UCSD-AML1 (cell line): ENCODE measurements around the gene ARHGAP8.

Experiments
- DNase-seq: peaks from one replicate; lab custom pipeline; 2025; ENCODE audit not compliant: unreplicated experiment; lab: John Stamatoyannopoulos, UW

Gene ARHGAP8

DNA sequence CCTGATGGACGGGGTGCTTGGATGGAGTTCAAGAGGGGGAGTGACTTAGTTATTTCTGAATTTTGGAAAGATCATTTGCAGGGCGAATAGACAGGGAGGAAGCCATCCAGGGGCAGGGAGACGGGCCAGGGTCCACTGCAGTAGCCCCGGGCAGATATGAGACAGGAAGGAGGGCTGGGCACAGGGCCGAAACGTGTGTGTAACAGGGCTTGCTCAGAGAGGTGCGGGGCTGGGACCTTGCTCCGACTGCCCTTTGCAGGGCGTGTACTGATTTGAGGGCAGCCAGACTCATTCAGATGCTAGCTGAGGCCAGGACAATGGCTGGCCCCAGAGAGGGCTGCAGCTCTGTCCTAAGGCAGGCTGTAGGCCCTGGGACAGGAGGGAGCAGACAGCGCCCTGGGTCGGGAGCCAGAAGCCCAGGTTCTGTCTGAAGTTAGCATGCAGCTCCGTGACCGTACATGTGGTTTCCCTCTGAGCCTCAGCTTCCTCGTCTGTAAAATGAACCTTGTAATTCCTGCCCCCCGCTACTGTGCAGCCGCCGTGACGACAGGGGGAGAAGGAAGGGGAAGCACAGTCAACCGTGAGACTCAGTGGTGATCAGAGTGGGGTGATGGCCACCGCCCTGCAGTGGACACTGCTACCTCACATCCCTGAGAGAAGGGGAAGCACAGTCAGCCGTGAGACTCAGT is 154.0 kb downstream of the ARHGAP8 start:
- no peak for DNase-seq

- DNase-seq, result no peak
These were observed 154.7 kb downstream of the ARHGAP8 start for GRCh38 chr22:44906999-44907644.

GRCh38 chr22:44907765-44908737 is 155.7 kb downstream of the ARHGAP8 start:
- no peak for DNase-seq

DNA sequence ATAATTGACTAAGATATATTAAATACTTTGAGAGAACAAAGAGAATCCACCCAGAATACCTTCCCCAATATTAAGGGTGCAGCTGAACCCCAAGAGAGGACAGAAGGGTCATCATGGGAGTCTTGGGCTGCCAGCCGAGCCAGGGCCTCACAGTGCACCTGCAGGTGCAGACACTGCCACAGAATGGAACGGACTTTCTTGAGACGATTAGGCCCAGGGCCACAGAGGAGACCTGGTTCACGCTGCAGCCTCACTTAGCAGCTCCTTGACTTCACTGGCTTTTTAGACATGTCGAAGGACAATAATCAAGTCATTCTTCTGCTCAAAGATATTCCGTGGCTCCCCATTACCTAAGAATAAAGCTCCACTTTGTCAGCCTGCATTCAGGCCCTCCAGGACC is 156.9 kb downstream of the ARHGAP8 start:
- no peak for DNase-seq
